NCI-H510A treated with DMSO at 0.1 percent for 48 hours (cell line): Measurements from ENCODE around the gene DCAF5.
"Not testable (repeated sequence)": the region's sequence is repeated elsewhere in the genome, so short reads cannot be mapped to it uniquely, and the experiment has no call there.

Experiments used
- DNase-seq: peaks from one replicate; lab custom pipeline; 2025; lab: John Stamatoyannopoulos, UW

DCAF5 gene

DNA sequence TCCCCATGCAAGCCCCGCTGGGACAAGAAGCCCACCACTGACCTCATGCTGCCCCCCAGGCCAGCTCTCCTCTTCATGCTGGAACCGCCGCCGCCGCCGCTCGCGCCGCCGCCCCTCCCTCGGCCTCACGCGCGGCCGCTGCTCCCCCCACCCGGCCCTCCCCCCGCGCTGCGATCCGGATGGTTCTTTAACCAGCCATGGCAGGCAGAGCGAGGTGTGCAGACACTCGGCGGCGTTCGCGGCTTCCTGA, at the start of gene DCAF5:
Gene DCAF5 (minus strand): TSS at position 218 of the 250 bp plus-strand sequence. CDS start 141 bp downstream, at position 77.
- DNase-seq, result no peak

DNA sequence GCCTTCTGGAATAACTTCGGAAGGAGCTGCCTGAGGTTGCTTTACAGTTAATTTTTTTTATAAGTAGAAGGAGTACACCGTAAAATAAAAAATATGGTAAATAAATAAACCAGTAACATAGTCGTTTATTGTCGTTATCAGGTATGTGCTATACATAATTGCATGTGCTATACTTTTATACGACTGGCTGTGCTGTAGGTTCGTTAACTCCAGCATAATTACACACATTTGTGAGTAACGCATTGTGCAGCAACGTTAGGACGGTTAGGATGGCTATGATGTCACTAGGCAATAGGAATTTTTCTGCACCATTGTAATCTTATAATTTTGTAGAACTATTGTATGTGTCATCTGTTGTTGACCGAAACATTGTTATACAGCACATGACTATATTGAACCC, 46.9 kb upstream of the DCAF5 start:
- DNase-seq, result no peak

DNA sequence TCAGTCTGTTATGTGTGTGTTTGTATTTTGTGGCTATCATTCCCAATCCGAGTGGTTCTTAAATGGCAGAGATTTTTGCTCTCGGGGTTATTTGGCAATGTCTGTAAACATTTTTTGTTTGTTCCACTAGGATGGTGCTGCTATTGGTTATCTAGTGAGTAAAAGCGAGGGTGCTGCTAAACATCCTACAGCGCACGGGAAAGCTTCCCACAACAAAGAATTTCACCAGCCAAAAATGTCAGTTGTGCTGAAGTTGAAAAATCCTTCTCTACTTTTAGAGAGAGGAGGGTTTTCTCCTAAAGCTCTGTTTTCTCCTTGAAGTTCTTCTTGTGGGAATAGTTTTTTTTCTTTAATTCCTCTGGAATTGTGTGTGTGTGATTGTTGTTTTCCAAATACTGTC, 40.8 kb upstream of the DCAF5 start:
- DNase-seq, result no peak

DNA sequence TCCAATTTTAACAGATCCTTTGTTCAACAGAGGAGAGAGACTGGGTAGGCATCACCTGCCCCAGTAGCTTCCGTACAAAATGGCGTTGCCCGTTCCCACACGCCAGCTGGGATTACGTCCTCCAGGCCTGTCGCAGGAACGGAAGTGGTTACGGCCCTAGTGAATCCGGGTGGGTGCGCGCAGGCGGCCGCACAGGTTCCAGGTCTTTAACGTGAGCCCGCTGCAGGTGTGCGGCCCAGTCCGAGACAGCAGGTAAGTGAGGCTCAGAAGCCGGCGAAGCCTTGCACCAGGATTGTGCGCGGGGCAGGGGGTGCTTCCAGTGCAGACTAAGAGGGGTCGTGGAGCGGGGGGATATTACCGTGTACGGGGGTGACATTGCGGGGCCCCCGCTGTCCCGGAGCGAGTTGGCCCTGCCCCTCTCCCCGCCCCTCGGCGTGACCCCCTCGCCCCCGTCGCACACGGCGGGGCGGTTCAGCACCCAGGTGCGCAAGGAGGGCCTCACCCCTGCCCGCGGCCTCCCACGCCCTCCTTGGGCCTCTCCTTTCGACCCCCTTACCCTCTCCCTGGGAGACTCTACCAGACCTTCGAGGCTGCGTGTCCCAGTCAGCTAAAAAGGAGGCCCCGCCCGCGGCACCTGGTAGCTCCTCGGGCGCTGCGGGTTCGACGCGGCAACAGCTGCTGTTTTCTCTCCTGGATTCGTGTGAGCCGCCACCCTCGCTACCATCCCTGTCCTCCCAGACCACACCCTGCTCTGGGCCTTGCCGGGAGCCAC, 38.6 kb upstream of the DCAF5 start, which contains the start of gene EXD2:
Gene EXD2 (plus strand): TSS at position 159 of the 772 bp plus-strand sequence. CDS start 17,973 bp downstream, outside the sequence.
- peak; percentile 90 for DNase-seq

GRCh38 chr14:69190191-69190590, 37.3 kb upstream of the DCAF5 start:
- DNase-seq, result no peak

GRCh38 chr14:69183735-69184134, 30.8 kb upstream of the DCAF5 start:
- DNase-seq, result no peak

DNA sequence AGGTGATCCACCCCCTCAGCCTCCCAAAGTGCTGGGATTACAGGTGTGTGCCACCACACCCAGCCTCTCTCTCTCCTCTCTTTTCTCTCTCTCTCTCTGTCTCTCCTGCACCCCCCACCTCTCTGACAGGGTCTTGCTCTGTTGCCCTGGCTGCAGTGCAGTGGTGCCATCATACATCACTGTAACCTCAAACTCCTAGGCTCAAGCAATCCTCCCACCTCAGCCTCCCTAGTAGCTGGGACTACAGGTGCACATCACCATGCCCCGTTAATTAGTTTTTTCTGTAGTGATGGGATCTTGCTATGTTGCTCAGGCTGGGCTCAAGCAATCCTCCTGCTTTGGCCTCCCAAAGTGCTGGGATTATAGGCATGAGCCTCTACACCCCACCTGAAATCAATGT, 29.7 kb upstream of the DCAF5 start:
- DNase-seq, result not testable (repeated sequence)

DNA sequence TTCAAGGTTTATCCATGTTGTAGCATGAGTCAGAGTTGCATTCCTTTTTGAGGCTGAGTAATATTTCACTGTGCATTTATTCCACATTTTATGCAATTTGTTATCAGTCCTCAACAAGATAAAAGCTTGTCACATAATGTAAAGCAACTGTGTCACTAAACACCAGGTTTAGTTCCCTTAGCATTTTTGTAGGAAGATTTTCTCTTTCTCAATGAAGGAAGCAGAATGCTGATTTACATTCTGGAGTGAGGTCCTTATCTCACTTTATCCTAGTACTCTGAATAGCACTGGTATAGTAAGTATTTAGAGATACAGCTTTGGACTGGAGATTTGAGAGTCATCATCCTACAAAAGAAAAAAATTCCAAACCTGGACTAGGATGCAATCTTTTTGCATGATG, 28.6 kb upstream of the DCAF5 start:
- DNase-seq, result no peak

DNA sequence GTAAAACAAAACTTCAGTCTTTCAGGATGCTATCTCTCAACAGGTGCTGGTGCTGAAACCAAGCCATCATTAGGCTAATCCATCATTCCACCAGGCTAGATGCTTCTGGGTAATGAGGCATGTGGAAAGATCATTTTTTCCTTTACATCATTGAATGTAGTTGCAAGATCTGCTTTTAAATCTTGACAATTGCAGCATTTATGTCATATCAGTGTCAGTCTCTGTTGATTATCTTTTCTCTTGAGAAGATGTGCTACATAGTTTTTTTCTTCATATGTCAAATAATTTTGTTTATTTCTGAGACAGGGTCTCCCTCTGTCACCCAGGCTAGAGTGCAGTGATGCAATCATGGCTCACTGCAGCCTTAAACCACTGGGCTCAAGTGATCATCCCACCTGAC, 22.2 kb upstream of the DCAF5 start:
- DNase-seq, result no peak

DNA sequence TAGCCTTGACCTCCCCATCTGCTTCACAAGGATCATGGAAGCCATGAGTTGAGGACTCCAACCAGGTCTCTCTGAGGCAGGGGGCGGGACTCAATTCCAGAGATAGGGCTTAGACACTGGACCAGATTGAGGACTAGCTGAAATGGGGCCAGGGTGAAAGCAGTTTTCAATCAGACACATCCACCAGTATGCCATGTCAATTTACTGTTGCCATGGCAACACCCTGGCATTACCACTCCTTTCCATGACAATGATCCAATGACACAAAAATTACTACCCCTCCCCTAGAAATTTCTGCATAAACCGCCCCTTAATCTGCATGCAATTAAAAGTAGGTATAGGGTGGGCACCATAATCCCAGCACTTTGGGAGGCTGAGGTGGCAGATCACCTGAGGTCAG, 18.6 kb upstream of the DCAF5 start:
- DNase-seq, result no peak

- no peak for DNase-seq
Observed at GRCh38 chr14:69170839-69171238, 17.9 kb upstream of the DCAF5 start.

DNA sequence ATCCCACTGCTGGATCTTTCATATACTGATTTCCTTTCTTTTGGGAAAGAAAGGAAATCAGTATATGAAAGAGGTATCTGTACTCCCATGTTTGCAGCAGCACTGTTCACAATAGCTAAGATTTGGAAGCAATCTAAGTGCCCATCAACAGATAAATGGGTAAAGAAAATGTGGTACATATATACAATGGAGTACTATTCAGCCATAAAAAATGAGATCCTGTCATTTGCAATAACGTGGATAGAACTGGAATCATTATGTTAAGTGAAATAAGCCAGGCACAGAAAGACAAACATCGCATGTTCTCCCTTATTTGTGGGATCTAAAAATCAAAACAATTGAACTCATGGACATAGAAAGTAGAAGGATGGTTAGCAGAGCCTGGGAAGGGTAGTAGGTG, 12.9 kb upstream of the DCAF5 start:
- not testable (repeated sequence) for DNase-seq

- no peak for DNase-seq
Observed at GRCh38 chr14:69161590-69161989, 8.7 kb upstream of the DCAF5 start.

- DNase-seq, result no peak
Observed at GRCh38 chr14:69156224-69156623, 3.3 kb upstream of the DCAF5 start.

GRCh38 chr14:69154779-69155178, 1.9 kb upstream of the DCAF5 start:
- peak; percentile 64 for DNase-seq

DNA sequence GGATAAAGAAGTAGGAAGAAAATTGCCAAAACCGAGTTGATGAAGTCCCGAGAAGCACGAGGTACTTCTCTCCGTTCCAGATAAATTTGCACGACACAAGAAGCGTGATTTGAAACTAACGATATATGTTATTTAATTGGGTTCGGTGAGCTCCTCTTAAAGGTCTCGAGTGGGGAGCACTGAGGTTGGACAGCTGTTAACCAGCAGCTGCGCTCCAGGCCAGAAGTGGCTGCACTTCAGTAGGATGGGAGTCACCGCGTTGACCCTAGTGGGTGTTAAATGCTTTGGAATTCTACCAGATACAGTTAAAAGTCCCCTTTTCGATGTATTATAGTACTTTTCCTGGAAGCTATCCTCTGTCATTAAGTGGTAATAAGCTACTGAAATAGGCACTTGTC, 953 bp upstream of the DCAF5 start:
- peak; percentile 34 for DNase-seq

DNA sequence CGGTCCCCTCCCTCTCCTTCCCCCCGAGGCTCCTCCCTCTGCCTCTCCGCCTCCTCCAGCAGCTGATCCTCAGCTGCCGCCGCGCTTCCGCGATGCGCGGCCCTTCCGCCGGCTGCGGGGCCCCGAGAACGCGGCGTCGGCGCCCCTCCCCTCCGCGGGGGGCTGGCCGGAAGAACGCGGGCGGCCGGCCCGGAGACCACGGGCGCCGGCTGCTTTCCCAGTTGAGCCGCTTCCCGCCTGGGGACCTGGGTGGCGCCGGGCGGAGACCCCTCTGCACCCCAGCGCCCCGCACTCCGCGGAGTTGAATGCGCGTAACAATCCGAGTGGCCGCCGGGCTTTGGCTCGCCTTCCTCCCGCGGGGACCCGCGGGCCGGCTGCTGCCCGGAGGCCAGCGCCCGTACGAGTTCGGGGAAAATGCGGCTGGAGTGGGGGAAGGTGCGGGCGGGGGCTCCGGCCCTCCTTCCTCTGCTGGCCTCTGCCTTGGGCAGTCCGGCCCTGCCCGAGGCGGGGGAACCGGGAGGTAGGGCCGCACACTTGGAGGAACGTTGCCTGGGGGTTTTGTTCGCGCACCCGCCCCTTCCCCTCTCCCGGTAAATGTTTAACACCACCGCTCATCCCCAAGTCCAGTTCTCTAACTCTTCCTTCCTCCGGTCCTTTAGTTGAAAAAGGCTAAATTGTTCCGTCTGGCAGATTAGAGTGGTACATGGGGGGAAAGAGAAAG, 393 bp upstream of the DCAF5 start:
- DNase-seq, result peak; percentile 91

DNA sequence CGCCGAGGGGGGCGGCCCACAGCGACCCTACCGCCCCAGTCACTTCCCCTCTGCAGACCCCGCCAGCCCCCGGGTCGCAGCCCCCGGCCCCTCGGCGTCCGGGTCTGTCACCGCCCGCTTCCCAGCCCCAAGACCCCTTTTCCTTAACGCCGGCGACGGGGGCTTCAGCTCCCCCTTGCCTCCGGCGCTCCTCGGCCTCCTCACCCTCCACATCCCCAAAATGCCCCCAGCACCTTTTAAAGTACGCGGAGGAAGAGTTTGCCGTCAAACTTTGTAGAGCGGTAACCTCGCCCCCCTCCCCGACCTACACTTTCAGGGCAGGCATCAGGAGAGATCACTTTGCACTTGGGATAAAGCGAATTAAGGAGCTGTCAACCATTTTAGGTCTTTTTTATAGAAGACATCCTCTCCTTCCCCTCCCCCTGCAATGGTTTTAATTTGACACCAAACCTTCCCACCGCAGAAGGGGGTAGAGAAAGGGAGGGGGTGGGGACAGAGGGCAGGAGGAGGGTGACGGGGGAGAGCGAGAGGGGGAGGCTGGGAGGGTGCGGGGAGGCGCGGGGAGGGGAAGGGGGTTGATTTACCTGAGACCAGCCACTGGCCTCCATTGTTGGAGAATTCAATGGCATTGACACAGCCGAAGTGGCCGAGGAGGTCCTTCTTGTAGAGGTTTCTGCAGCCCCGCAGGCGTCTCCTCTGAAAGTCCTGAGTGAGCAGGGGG, 578 bp downstream of the DCAF5 start:
- peak; percentile 70 for DNase-seq

DNA sequence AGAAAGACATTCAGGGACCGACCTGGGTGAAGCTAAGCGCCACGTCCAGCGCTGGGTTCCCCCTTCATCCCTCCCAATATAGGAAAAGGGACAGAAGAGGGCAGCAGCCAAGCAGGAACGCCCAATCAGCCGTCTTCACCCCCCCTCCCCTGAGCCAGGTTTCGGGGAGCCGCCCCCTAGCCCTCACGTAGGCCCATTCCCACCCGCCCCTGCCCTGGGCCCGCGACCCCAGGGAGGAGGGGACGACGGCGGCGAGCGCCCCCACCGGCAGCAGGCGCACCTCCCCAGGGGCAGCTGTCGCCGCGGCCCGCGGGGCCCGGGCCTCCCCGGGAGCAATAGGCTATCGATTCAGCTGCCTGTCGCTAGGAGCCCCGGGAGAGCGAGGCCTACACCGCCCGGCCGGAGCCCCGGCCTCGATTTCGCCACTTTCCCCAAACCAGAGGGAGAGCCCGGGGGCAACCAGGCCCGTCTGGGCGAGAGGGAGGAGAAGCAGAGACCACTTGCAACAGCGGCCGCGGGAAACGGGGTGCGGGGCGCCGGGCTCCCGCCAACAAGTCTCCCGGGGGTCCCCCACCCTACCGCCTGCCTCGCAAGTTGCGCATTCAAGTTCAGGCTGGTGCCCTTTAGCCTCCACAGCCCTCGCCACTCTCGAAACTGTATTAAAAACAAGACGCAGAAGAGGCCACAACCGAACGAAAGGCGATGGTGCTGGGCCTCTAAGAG, 1.3 kb downstream of the DCAF5 start:
- DNase-seq, result peak; percentile 73

GRCh38 chr14:69149461-69150244, 3.3 kb downstream of the DCAF5 start:
- DNase-seq, result no peak

DNA sequence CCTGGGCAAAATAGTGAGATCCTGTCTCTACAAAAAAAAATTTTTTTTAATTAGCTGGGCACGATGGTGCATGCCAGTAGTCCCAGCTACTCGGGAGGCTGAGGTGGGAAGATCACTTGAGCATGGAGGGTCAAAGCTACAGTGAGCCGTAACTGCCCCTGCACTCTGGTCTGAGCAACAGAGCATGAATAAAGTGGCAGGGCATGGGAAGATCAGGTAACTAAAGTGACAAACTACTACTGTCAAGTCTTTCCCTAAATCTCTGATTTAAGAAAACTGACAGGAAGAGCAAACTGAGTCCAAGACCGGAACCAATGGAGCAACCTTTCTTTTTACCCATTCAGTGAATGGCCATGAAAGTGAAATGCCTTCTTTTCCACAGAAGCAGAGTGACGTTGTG, 10.8 kb downstream of the DCAF5 start:
- DNase-seq, result no peak

- DNase-seq, result no peak
Observed at GRCh38 chr14:69141550-69141949, 11.4 kb downstream of the DCAF5 start.
